AG08395 (cell line): ENCODE results near the gene KLRF2.

Source experiments
- DNase-seq: peaks from one replicate; pipeline ENCODE4 v3.0.0; 2012; ENCODE audit warnings: mixed read lengths, low spot score

Gene KLRF2

DNA sequence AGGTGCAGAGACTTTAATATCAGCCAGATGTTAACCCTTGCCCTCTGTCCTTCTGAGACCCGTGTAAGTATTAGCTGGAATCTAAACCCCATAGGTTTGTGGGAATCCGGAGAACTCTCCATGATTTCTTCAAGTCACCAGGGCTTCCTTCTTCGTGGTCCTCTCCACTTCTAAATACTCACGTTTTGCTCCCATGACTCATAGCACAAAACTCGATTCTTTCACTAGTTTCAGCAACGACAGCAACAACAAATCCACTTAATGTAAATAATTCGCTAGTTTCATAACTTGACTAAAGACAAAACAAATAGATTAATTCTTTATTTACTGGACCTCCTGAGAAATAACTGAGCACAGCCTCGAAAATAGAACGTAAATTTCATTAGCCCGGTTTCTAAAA lies 55.3 kb downstream of the KLRF2 start:
- no peak for DNase-seq

DNA sequence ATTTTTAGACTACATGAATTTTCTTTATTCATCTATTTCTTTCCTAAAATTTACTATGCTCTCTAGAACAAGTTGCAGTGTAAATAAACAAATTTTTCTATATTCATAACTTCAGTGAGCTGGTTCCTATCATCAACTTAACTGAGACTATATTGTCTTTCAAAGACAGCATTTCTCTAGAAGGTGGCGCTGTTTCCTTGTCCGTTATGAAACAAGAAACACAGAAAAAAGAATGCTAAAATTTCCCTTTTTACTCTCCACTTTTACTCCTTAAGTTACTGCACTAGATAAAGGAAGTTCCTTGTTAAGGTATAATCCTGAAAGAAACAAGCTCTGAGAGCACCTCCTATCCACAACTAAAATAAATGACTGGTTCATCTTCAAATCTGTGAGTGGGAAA lies 59.1 kb downstream of the KLRF2 start:
- no peak for DNase-seq

DNA sequence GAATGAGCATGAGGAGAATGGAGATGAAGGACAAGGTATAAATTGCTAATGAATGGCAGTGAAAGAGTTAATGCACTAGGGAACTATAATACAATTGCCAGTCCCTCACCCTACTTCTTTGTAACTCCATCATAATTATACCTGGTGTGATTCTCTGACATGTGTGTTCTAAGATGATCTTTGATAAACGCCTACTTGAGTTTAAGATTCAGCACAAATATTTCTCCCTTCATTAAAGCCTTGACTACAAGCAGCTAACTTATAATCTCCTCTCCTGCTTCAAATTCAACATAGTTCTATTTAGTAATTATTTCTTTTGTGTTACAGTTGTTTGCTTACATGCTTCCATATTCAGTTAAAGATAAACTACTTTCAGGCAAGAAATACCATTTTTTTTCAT lies 60.5 kb downstream of the KLRF2 start:
- no peak for DNase-seq

DNA sequence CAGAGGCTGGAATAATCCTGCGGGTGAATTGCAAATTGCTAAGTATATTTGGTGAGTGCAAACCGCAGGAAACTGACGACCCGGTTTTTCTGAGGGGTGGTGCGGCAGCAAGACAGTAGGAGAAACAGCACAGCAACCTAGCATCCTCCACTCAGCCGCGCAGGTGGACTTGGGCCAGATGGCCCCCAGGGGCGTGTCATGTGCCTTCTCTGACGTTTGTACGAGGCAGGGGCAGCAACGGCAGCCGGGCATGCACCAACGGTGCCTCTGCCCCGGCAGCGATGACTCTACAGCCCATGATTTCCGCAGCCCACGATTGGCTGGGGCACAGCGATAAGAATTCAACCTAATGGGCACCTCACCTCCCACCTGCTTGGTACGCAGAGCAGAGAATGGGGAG lies 62.0 kb downstream of the KLRF2 start:
- no peak for DNase-seq

DNA sequence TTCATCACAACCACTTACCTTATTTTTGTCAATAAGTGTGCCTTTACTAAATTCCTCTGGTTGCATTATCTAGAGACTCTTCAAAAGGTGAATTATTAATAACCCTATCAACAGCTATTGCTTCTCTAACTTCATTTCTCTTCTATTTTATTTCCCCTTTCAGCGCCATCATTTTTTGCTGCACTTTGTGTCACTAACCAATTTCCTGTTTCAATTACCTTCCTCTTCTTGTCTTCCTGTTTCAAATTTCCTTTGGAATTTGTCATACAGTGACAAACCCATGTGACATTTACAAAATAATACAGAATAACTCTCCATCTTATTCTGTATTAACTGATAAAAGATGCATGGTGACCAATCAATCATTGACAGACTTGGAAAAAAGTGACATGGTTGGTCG lies 63.1 kb downstream of the KLRF2 start:
- no peak for DNase-seq
